Osteocyte (in vitro differentiated cells): ENCODE measurements around the gene KAT6B. TPM values are rescaled to one million over a fixed set of nuclear protein-coding genes. Genes with fewer than 3 reads are reported as not detected.
"Not testable (repeated sequence)": the region's sequence is repeated elsewhere in the genome, so short reads cannot be mapped to it uniquely, and the experiment has no call there.

ENCODE experiments used
- DNase-seq: peaks from one replicate; pipeline ENCODE4 v3.0.0; 2021; ENCODE audit warnings: mixed read lengths; ENCODE audit not compliant: unreplicated experiment; ENCODE audit errors: extremely low spot score
- H3K27ac Mint-ChIP-seq: one replicate; pipeline ENCODE4 v1.8.0; 2021; ENCODE audit warnings: mild to moderate bottlenecking, mixed read lengths; ENCODE audit not compliant: unreplicated experiment
- H3K27me3 Mint-ChIP-seq: one replicate; pipeline ENCODE4 v1.8.0; 2021; ENCODE audit warnings: mixed read lengths; ENCODE audit not compliant: unreplicated experiment
- H3K36me3 Mint-ChIP-seq: one replicate; pipeline ENCODE4 v1.8.0; 2021; ENCODE audit warnings: mixed read lengths; ENCODE audit not compliant: unreplicated experiment
- H3K4me1 Mint-ChIP-seq: one replicate; pipeline ENCODE4 v1.8.0; 2021; ENCODE audit warnings: mixed read lengths; ENCODE audit not compliant: unreplicated experiment
- H3K4me3 Mint-ChIP-seq: one replicate; pipeline ENCODE4 v1.8.0; 2021; ENCODE audit warnings: mild to moderate bottlenecking, moderate library complexity, mixed read lengths; ENCODE audit not compliant: unreplicated experiment
- H3K9me3 Mint-ChIP-seq: one replicate; pipeline ENCODE4 v1.8.0; 2021; ENCODE audit warnings: mixed read lengths; ENCODE audit not compliant: unreplicated experiment
- long read RNA-seq: library from polyadenylated mRNA; unstranded; transcript quantifications from one replicate; pipeline ENCODE4 v2.0.0, GENCODE V29; 2021
- total RNA-seq: library from RNA; stranded (reverse); gene quantifications from 2 replicates; pipeline ENCODE4 v1.2.1, GENCODE V29; 2021
- TF ChIP-seq, protein P1 (sequence below): fragments of 200-600 bp; sonication (generic); IDR thresholded peaks from 2 replicates; pipeline ENCODE4 v1.5.0; 2021; ENCODE audit warnings: antibody characterized with exemption, mild to moderate bottlenecking, moderate library complexity

The KAT6B gene
- 28.2 and 31.1 TPM in 2 replicates for total RNA-seq
- long read RNA-seq, full-length matches to known transcripts, result 4 of 73 reads
- long read RNA-seq, partial matches to known transcripts, result 65 of 73 reads
- long read RNA-seq, other reads (novel, unspliced or antisense), result 4 of 73 reads

GRCh38 chr10:74826142-74827044 lies at the start of gene KAT6B:
Gene KAT6B (plus strand): TSS chr10:74826600. CDS start chr10:74842858, 16,258 bp downstream.
- Mint-ChIP-seq H3K36me3 (no peaks in the 10 kb centered on the region), H3K27ac (peak within 1 kb of the TSS; percentile 97), H3K9me3 (no peaks in the 10 kb centered on the region), H3K27me3 (no peaks in the 10 kb centered on the region), H3K4me3 (peak within 1 kb of the TSS; percentile 91), H3K4me1 (peaks cover 28% of the 10 kb centered on the region)
- DNase-seq, result peak; percentile 100
- TF ChIP-seq, protein P1, sequence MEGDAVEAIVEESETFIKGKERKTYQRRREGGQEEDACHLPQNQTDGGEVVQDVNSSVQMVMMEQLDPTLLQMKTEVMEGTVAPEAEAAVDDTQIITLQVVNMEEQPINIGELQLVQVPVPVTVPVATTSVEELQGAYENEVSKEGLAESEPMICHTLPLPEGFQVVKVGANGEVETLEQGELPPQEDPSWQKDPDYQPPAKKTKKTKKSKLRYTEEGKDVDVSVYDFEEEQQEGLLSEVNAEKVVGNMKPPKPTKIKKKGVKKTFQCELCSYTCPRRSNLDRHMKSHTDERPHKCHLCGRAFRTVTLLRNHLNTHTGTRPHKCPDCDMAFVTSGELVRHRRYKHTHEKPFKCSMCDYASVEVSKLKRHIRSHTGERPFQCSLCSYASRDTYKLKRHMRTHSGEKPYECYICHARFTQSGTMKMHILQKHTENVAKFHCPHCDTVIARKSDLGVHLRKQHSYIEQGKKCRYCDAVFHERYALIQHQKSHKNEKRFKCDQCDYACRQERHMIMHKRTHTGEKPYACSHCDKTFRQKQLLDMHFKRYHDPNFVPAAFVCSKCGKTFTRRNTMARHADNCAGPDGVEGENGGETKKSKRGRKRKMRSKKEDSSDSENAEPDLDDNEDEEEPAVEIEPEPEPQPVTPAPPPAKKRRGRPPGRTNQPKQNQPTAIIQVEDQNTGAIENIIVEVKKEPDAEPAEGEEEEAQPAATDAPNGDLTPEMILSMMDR, result peak; percentile 49

GRCh38 chr10:74778436-74779094 lies 47.8 kb upstream of the KAT6B start:
- no peaks in the 10 kb centered on the region for H3K36me3 Mint-ChIP-seq
- no peak for DNase-seq
- H3K9me3 Mint-ChIP-seq, result no peaks in the 10 kb centered on the region
- TF ChIP-seq, protein P1, result no peak
- H3K4me3 Mint-ChIP-seq, result no peak overlapping the region
- H3K27ac Mint-ChIP-seq, result no peak overlapping the region
- H3K4me1 Mint-ChIP-seq, result no peaks in the 10 kb centered on the region
- H3K27me3 Mint-ChIP-seq, result peaks cover 11% of the 10 kb centered on the region

GRCh38 chr10:74781870-74782269 lies 44.5 kb upstream of the KAT6B start:
- H3K4me1 Mint-ChIP-seq, DNase-seq, H3K9me3 Mint-ChIP-seq, H3K27ac Mint-ChIP-seq, H3K4me3 Mint-ChIP-seq, H3K36me3 Mint-ChIP-seq, H3K27me3 Mint-ChIP-seq: not testable (repeated sequence)

DNA sequence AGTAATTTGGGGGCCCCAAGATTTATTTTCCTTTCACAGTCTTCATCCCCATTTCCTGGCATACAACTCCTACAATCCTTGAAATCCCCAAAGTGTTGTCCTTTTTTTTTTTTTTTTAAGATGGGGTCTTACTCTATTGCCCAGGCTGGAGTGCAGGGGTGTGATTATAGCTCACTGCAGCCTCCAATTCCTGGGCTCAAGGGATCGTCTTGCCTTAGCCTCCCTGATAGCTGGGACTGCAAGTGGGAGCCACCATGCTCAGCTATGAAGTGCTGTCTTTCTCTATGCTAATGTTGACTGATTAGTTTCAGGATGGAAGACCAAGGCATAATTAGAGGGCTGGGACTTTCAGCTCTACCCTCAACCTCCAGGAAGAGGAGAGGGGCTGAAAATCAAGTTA lies 41.9 kb upstream of the KAT6B start:
- TF ChIP-seq, protein P1, result no peak
- no peaks in the 10 kb centered on the region for H3K4me1 Mint-ChIP-seq
- no peaks in the 10 kb centered on the region for H3K27me3 Mint-ChIP-seq
- no peak overlapping the region for H3K27ac Mint-ChIP-seq
- H3K36me3 Mint-ChIP-seq, result no peaks in the 10 kb centered on the region
- no peaks in the 10 kb centered on the region for H3K9me3 Mint-ChIP-seq
- DNase-seq, result no peak
- H3K4me3 Mint-ChIP-seq, result no peak overlapping the region

DNA sequence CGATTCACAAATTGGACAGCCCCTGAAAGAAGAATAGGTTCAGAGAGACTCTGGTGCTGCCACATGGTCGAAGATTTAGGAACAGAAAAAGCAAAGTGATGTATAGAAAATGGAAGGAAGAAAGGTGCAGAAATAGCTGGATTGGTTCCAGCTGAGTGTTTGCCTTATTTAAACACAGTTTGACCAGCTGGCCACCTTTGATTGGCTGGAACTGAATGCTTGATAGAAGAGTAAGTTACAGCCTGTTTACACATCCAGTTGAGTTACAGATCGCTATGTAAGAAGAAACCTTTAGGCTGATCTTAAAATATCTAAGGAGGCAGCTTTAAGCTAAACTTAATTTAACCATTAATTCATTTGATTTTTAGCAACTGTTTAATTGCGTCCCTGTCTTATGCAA lies 40.3 kb upstream of the KAT6B start:
- no peaks in the 10 kb centered on the region for H3K9me3 Mint-ChIP-seq
- H3K4me3 Mint-ChIP-seq, result no peak overlapping the region
- H3K27ac Mint-ChIP-seq, result no peak overlapping the region
- H3K4me1 Mint-ChIP-seq, result no peaks in the 10 kb centered on the region
- no peak for DNase-seq
- H3K36me3 Mint-ChIP-seq, result no peaks in the 10 kb centered on the region
- no peaks in the 10 kb centered on the region for H3K27me3 Mint-ChIP-seq
- TF ChIP-seq, protein P1, result no peak
